Measurements from ENCODE around the gene TGFBR1. TPM values are rescaled to one million over a fixed set of nuclear protein-coding genes. Genes with fewer than 3 reads are reported as not detected.
A peak's percentile ranks its signal among the peaks of the same experiment; 100 is the strongest.

The TGFBR1 gene
- total and polyA plus RNA-seq, 10 donors = 8.9 to 60.8 (median 45.4) TPM

- no peaks in the 10 kb centered on the region for H3K36me3 ChIP-seq
- H3K9me3 ChIP-seq = no peaks in the 10 kb centered on the region
- 23 to 48% (median 35%) methylated on average over 5 of the region's 5 CpGs for WGBS, 5 donors
- peak overlapping the region in 3 of 8 donors; percentile 11 to 47 (median 17) for H3K4me3 ChIP-seq
- no peak for DNase-seq
- peak overlapping the region; percentile 48 to 92 (median 89) for H3K27ac ChIP-seq
- H3K27me3 ChIP-seq (replicated peaks in 1 of 7) = no peaks in the 10 kb centered on the region
- peaks cover 37 to 88% (median 64%) of the 10 kb centered on the region in 6 donors for H3K4me1 ChIP-seq
- TF ChIP-seq, protein P1, sequence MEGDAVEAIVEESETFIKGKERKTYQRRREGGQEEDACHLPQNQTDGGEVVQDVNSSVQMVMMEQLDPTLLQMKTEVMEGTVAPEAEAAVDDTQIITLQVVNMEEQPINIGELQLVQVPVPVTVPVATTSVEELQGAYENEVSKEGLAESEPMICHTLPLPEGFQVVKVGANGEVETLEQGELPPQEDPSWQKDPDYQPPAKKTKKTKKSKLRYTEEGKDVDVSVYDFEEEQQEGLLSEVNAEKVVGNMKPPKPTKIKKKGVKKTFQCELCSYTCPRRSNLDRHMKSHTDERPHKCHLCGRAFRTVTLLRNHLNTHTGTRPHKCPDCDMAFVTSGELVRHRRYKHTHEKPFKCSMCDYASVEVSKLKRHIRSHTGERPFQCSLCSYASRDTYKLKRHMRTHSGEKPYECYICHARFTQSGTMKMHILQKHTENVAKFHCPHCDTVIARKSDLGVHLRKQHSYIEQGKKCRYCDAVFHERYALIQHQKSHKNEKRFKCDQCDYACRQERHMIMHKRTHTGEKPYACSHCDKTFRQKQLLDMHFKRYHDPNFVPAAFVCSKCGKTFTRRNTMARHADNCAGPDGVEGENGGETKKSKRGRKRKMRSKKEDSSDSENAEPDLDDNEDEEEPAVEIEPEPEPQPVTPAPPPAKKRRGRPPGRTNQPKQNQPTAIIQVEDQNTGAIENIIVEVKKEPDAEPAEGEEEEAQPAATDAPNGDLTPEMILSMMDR (IDR thresholded peaks at IDR 0.05 in 8 of 11, conservative IDR thresholded peaks at IDR 0.05 in 3 of 11) = no peak
- TF ChIP-seq POLR2AphosphoS5 (IDR thresholded peaks at IDR 0.05) = peak in 1 of 3 donors; percentile 15
- intact Hi-C loops (cut with DNase I; ENCODE audit: low total_unique reads) = no loop called here
Observed at GRCh38 chr9:99056886-99057664, 47.8 kb upstream of the TGFBR1 start.

GRCh38 chr9:99057665-99058625 is 47.0 kb upstream of the TGFBR1 start:
- Histone ChIP-seq H3K4me3 (peak overlapping the region in 5 of 8 donors; percentile 6 to 47 (median 15)), H3K27me3 (replicated peaks in 1 of 7) (no peaks in the 10 kb centered on the region), H3K4me1 (peaks cover 37 to 79% (median 57%) of the 10 kb centered on the region in 6 donors), H3K9me3 (no peaks in the 10 kb centered on the region), H3K27ac (peak overlapping the region; percentile 81 to 92 (median 89)), H3K36me3 (no peaks in the 10 kb centered on the region)
- intact Hi-C loops (cut with DNase I; ENCODE audit: low total_unique reads) = no loop called here
- WGBS, 5 donors = 23 to 39% (median 35%) methylated on average over 7 of the region's 7 CpGs
- peak in 1 of 3 donors; percentile 70 for TF ChIP-seq POLR2AphosphoS5 (IDR thresholded peaks at IDR 0.05)
- TF ChIP-seq, protein P1 (IDR thresholded peaks at IDR 0.05 in 8 of 11, conservative IDR thresholded peaks at IDR 0.05 in 3 of 11) = no peak
- peak; percentile 83 for DNase-seq

DNA sequence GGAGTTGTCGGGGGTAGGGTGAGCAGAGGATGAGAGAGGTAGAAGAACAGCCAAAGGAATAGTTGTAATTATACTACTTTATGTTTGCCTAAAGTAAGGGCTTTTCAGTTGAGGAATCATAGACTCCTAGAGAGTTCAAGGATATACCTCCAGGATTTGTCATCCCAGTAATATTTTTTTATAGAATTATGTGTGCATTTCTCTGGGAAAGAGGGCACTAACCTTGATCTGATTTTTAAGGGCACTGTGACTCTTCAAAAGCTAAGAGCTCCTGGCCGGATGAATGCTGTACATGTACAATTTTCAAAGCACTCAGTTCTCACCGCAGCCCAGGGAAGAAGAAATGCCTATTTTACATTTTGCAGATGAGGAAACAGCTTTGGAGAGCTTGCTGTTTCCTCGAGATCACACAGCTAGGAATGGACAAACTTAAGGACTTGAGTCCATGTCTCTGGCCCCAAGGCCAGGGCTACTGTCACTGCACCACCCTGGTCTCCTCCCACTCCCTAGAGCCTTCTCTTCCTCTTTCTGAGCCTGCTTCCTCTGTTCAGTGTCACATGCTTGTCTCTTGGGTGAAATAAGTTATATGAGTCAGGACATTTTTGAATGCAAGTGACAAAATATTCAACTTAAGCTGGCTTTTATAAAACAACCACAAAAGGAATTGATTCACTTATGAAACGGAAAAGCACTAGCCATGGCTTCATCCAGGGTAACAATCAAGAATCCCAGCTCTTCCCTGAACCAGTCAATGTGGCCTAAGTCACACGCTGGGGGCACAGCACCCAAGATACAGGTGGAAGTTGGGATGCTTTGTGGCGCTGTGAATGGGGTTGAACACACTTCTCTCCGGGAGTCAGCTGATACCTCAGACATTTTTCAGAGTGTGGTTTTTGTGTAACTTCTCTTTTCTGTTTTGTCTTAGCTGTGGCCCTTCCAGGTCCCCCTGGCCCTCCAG is 45.7 kb upstream of the TGFBR1 start:
- 25 to 31% (median 28%) methylated on average over 8 of the region's 8 CpGs for WGBS, 5 donors
- no peak for TF ChIP-seq POLR2A (IDR thresholded peaks at IDR 0.05)
- peak in 1 of 3 donors; percentile 78 for TF ChIP-seq POLR2AphosphoS5 (IDR thresholded peaks at IDR 0.05)
- TF ChIP-seq, protein P1 (IDR thresholded peaks at IDR 0.05 in 8 of 11, conservative IDR thresholded peaks at IDR 0.05 in 3 of 11) = peak in 1 of 11 experiments; percentile 17
- H3K27ac ChIP-seq = peak overlapping the region; percentile 81 to 92 (median 89)
- peak overlapping the region in 2 of 8 donors; percentile 17 to 47 for H3K4me3 ChIP-seq
- no peaks in the 10 kb centered on the region for H3K9me3 ChIP-seq
- no peaks in the 10 kb centered on the region for H3K27me3 ChIP-seq (replicated peaks in 1 of 7)
- peak; percentile 83 for DNase-seq
- intact Hi-C loops (cut with DNase I; ENCODE audit: low total_unique reads) = no loop called here
- no peaks in the 10 kb centered on the region for H3K36me3 ChIP-seq
- H3K4me1 ChIP-seq = peaks cover 36 to 66% (median 48%) of the 10 kb centered on the region in 6 donors
